DND-41 (cell line): ENCODE measurements around the gene RMC1.

ENCODE experiments used
- ATAC-seq: fragments of 200-7000 bp; cut with Tn5 transposase; 3 replicates; pipeline ENCODE4 v1.9.1; 2021; ENCODE audit warnings: low read depth; ENCODE audit not compliant: insufficient read depth
- DNase-seq: peaks from one replicate; pipeline ENCODE4 v3.0.0-alpha.2; 2020
- H2AFZ ChIP-seq: 2 replicates; pipeline ENCODE4 v1.6.0; 2012; ENCODE audit warnings: low read depth, low read length
- H3K27ac ChIP-seq: 2 replicates; pipeline ENCODE4 v1.5.1; 2012; ENCODE audit warnings: low read length, inconsistent platforms
- H3K27me3 ChIP-seq: fragments of 200-600 bp; sonication (generic); 2 replicates; pipeline ENCODE4 v1.6.0; 2012; ENCODE audit warnings: low read length, mild to moderate bottlenecking, inconsistent platforms; ENCODE audit not compliant: insufficient read depth, poor library complexity
- H3K36me3 ChIP-seq: 2 replicates; pipeline ENCODE4 v1.5.1; 2012; ENCODE audit warnings: low read length, inconsistent platforms; ENCODE audit not compliant: insufficient read depth
- H3K4me1 ChIP-seq: 2 replicates; pipeline ENCODE4 v1.5.1; 2012; ENCODE audit warnings: mild to moderate bottlenecking, low read length; ENCODE audit not compliant: insufficient read depth
- H3K4me2 ChIP-seq: 2 replicates; pipeline ENCODE4 v1.6.0; 2012; ENCODE audit warnings: mild to moderate bottlenecking, moderate library complexity, low read length, inconsistent platforms; ENCODE audit not compliant: insufficient read depth
- H3K4me3 ChIP-seq, 2 experiments: fragments of 200-600 bp in 1 of 2; shearing (Covaris generic) in 1 of 2; 2 replicates each; pipeline ENCODE4 v1.5.1; 2012 to 2016; ENCODE audit warnings: inconsistent platforms in 2 of 2, low read length in 2 of 2, mild to moderate bottlenecking in 2 of 2, low read depth in 1 of 2, moderate library complexity in 1 of 2
- H3K79me2 ChIP-seq: 2 replicates; pipeline ENCODE4 v1.6.0; 2012; ENCODE audit warnings: low read length, inconsistent platforms; ENCODE audit not compliant: insufficient read depth
- H3K9ac ChIP-seq: 2 replicates; pipeline ENCODE4 v1.6.0; 2012; ENCODE audit warnings: low read depth, mild to moderate bottlenecking, inconsistent platforms, low read length, moderate library complexity
- H3K9me3 ChIP-seq: 2 replicates; pipeline ENCODE4 v1.5.1; 2012; ENCODE audit warnings: low read length, moderate library complexity, mild to moderate bottlenecking, inconsistent platforms; ENCODE audit not compliant: insufficient read depth, severe bottlenecking
- H4K20me1 ChIP-seq: 2 replicates; pipeline ENCODE4 v1.6.0; 2012; ENCODE audit warnings: low read length; ENCODE audit not compliant: insufficient read depth
- EZH2 ChIP-seq: IDR thresholded peaks from 3 replicates; pipeline ENCODE4 v1.6.1; 2012; ENCODE audit warnings: borderline replicate concordance, low read depth, mild to moderate bottlenecking, moderate library complexity, low read length, inconsistent platforms; ENCODE audit not compliant: severe bottlenecking
- TF ChIP-seq, protein P1 (sequence below): IDR thresholded peaks from 2 replicates; pipeline ENCODE4 v1.5.1; 2012; ENCODE audit warnings: borderline replicate concordance, low read length, moderate library complexity, mild to moderate bottlenecking; ENCODE audit not compliant: poor library complexity, severe bottlenecking; ENCODE audit errors: extremely low read depth

RMC1 gene

GRCh38 chr18:23523429-23524212 lies 20.3 kb downstream of the RMC1 start:
- TF ChIP-seq, protein P1, sequence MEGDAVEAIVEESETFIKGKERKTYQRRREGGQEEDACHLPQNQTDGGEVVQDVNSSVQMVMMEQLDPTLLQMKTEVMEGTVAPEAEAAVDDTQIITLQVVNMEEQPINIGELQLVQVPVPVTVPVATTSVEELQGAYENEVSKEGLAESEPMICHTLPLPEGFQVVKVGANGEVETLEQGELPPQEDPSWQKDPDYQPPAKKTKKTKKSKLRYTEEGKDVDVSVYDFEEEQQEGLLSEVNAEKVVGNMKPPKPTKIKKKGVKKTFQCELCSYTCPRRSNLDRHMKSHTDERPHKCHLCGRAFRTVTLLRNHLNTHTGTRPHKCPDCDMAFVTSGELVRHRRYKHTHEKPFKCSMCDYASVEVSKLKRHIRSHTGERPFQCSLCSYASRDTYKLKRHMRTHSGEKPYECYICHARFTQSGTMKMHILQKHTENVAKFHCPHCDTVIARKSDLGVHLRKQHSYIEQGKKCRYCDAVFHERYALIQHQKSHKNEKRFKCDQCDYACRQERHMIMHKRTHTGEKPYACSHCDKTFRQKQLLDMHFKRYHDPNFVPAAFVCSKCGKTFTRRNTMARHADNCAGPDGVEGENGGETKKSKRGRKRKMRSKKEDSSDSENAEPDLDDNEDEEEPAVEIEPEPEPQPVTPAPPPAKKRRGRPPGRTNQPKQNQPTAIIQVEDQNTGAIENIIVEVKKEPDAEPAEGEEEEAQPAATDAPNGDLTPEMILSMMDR = no peak
- TF ChIP-seq EZH2 = no peak
- no peak overlapping the region for H3K27ac ChIP-seq
- no peaks in the 10 kb centered on the region for H3K9me3 ChIP-seq
- peaks cover 87% of the 10 kb centered on the region for H3K36me3 ChIP-seq
- H2AFZ ChIP-seq = no peak overlapping the region
- no peak overlapping the region for H3K4me3 ChIP-seq
- H3K9ac ChIP-seq = no peak overlapping the region
- no peak for ATAC-seq
- no peaks in the 10 kb centered on the region for H3K79me2 ChIP-seq
- no peak overlapping the region for H3K4me2 ChIP-seq
- no peaks in the 10 kb centered on the region for H3K4me1 ChIP-seq
- no peaks in the 10 kb centered on the region for H4K20me1 ChIP-seq
- no peaks in the 10 kb centered on the region for H3K27me3 ChIP-seq
- no peak for DNase-seq

- TF ChIP-seq EZH2 = no peak
- TF ChIP-seq, protein P1 = no peak
- Histone ChIP-seq H3K27me3 (no peaks in the 10 kb centered on the region), H3K4me1 (no peaks in the 10 kb centered on the region), H3K79me2 (no peaks in the 10 kb centered on the region), H3K27ac (no peak overlapping the region), H3K9me3 (no peaks in the 10 kb centered on the region), H3K4me3 (no peak overlapping the region), H2AFZ (no peak overlapping the region), H3K36me3 (peaks cover 87% of the 10 kb centered on the region), H3K9ac (no peak overlapping the region), H3K4me2 (no peak overlapping the region), H4K20me1 (no peaks in the 10 kb centered on the region)
- DNase-seq = no peak
- no peak for ATAC-seq
Measured at GRCh38 chr18:23524213-23524707, 20.9 kb downstream of the RMC1 start.

GRCh38 chr18:23526501-23527063 lies 23.3 kb downstream of the RMC1 start:
- ATAC-seq (no peak), DNase-seq (no peak)
- H3K4me3 ChIP-seq = no peak overlapping the region
- no peak overlapping the region for H3K27ac ChIP-seq
- H3K27me3 ChIP-seq = no peaks in the 10 kb centered on the region
- peaks cover 91% of the 10 kb centered on the region for H3K36me3 ChIP-seq
- no peak overlapping the region for H2AFZ ChIP-seq
- no peaks in the 10 kb centered on the region for H4K20me1 ChIP-seq
- no peaks in the 10 kb centered on the region for H3K9me3 ChIP-seq
- no peak for TF ChIP-seq EZH2
- TF ChIP-seq, protein P1 = no peak
- H3K79me2 ChIP-seq = no peaks in the 10 kb centered on the region
- H3K4me2 ChIP-seq = no peak overlapping the region
- no peaks in the 10 kb centered on the region for H3K4me1 ChIP-seq
- no peak overlapping the region for H3K9ac ChIP-seq
